ENCODE results near the gene LHX2. TPM values are rescaled to one million over a fixed set of nuclear protein-coding genes. Genes with fewer than 3 reads are reported as not detected.

The LHX2 gene
- total RNA-seq, 2 experiments from 2014 or later, result 0.14 TPM; not detected in 1

DNA sequence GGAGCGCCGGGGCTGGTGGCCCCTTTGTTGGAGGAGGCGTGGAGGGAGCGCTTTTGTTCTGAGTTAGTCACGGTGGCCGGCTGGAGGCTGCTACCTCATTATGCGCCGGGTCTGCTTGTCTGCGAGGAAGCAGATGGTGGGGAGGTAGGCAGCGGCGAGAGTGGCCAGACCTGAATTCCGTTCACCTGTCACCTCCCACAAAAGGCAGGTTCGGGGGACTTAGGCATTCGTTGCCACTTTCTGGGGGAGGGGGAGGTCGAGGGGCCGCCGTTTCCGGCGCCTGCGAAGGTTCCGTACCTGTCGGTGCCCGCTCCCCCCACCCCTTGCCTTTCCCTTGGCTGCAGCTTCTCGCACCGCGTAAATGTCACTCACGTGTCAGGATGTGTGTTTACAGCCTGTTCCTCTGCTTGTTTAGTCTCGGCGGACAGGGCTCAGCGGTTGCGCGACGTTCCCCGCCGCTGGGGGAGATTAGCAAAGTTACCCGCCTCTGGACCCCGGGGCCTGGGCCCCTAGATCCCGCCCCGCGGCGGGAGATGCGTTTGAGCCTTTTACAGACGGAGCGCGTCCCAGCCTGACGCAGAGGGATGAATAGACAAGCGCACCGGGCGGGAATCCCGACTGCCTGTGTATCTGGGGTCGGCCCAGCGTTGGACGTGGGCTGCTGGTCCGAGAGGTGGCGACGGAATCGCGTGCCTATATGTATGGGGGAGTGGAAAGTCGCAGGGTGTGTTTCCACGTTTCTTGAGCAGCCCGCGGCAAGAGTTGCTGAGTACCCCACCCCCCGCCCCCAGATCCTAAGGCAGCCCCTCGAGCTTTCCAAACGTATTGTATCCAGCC is 2.7 kb upstream of the LHX2 start:
- Histone ChIP-seq H3K27me3 (ENCODE audit: control insufficient read depth in 1 of 2, insufficient read depth in 2 of 2, low read length in 2 of 2) (peaks cover 80 to 96% of the 10 kb centered on the region in 2 experiments), H3K36me3 (ENCODE audit: insufficient read depth, low read length) (no peaks in the 10 kb centered on the region), H3K4me1 (ENCODE audit: insufficient read depth, low read length) (peaks cover 35% of the 10 kb centered on the region), H3K9me3 (ENCODE audit: control insufficient read depth in 1 of 2, insufficient read depth in 1 of 2, low read length in 2 of 2) (peaks cover 0 to 33% of the 10 kb centered on the region in 2 experiments), H3K27ac (ENCODE audit: low read depth in 1 of 2, low read length in 2 of 2) (no peak overlapping the region), H3K4me3 (ENCODE audit: low read length) (no peak overlapping the region)
- CTCF ChIA-PET, result no interaction called here
- intact Hi-C loops (cut with DNase I, micrococcal nuclease), result no loop called here
- Mint-ChIP-seq H3K4me1 (ENCODE audit: low read depth) (peaks cover 24% of the 10 kb centered on the region), H3K9me3 (no peaks in the 10 kb centered on the region), H3K36me3 (ENCODE audit: low read depth) (no peaks in the 10 kb centered on the region), H3K27me3 (peaks cover 75% of the 10 kb centered on the region), H3K27ac (no peak overlapping the region), H3K4me3 (no peak overlapping the region)
- TF ChIP-seq CTCF (IDR thresholded peaks at IDR 0.05), result no peak
- POLR2A ChIA-PET, result no interaction called here
- DNase-seq (no peak), ATAC-seq (ENCODE audit: poor library complexity) (peak; percentile 37)

DNA sequence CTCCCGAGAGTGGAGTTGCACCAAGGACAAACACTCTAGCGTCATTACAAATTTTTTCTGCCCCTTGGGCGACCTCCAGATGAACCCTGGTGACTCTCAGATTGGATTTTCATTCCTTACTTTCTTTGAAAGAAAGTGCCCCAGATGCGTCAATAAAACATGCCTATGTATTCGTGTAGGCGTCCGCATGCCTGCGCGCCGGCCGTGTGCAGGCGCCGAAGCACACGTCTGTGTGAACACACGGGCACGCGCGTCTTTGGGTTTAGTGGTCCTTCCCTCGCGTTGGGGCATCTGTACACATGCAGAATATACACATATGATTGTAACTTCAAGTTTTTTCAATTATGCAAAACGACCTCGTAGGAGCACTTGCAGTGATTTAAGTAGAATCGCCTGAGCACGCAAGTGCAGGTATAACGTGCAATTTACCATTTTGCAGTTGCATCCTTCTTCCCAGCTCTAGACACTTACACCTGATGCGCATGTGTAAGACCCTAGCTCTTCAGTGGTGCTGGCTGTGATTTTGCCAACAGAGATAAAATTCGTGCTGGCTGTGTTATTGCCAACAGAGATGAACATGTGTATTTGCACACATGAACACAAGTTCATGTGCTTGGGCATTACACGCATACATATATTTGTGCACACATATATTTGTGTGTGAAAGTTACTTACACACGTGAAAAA is 1.9 kb upstream of the LHX2 start:
- ChIA-PET POLR2A (no interaction called here), CTCF (no interaction called here)
- DNase-seq (no peak), ATAC-seq (ENCODE audit: poor library complexity) (no peak)
- H3K4me1 ChIP-seq (ENCODE audit: insufficient read depth, low read length), result peaks cover 35% of the 10 kb centered on the region
- Mint-ChIP-seq H3K27me3 (peaks cover 75% of the 10 kb centered on the region), H3K27ac (no peak overlapping the region), H3K9me3 (no peaks in the 10 kb centered on the region), H3K4me1 (ENCODE audit: low read depth) (peaks cover 28% of the 10 kb centered on the region), H3K36me3 (ENCODE audit: low read depth) (no peaks in the 10 kb centered on the region), H3K4me3 (no peak overlapping the region)
- TF ChIP-seq CTCF (IDR thresholded peaks at IDR 0.05), result no peak
- H3K36me3 ChIP-seq (ENCODE audit: insufficient read depth, low read length), result no peaks in the 10 kb centered on the region
- no peak overlapping the region for H3K27ac ChIP-seq (ENCODE audit: low read depth in 1 of 2, low read length in 2 of 2)
- H3K9me3 ChIP-seq (ENCODE audit: control insufficient read depth in 1 of 2, insufficient read depth in 1 of 2, low read length in 2 of 2), result peaks cover 0 to 33% of the 10 kb centered on the region in 2 experiments
- peaks cover 78 to 96% of the 10 kb centered on the region in 2 experiments for H3K27me3 ChIP-seq (ENCODE audit: control insufficient read depth in 1 of 2, insufficient read depth in 2 of 2, low read length in 2 of 2)
- intact Hi-C loops (cut with DNase I, micrococcal nuclease), result no loop called here
- no peak overlapping the region for H3K4me3 ChIP-seq (ENCODE audit: low read length)

GRCh38 chr9:124010303-124010664 is 1.3 kb upstream of the LHX2 start:
- peaks cover 35% of the 10 kb centered on the region for H3K4me1 ChIP-seq (ENCODE audit: insufficient read depth, low read length)
- DNase-seq, result no peak

More at GRCh38 chr9:124010303-124010664, 1.3 kb upstream of the LHX2 start:
- H3K4me1 Mint-ChIP-seq (ENCODE audit: low read depth), result peaks cover 30% of the 10 kb centered on the region
- ChIA-PET CTCF (no interaction called here), POLR2A (no interaction called here)
- no peak for TF ChIP-seq CTCF (IDR thresholded peaks at IDR 0.05)
- Histone ChIP-seq H3K36me3 (ENCODE audit: insufficient read depth, low read length) (no peaks in the 10 kb centered on the region), H3K27me3 (ENCODE audit: control insufficient read depth in 1 of 2, insufficient read depth in 2 of 2, low read length in 2 of 2) (peaks cover 76 to 95% of the 10 kb centered on the region in 2 experiments), H3K4me3 (ENCODE audit: low read length) (no peak overlapping the region), H3K27ac (ENCODE audit: low read depth in 1 of 2, low read length in 2 of 2) (no peak overlapping the region), H3K9me3 (ENCODE audit: control insufficient read depth in 1 of 2, insufficient read depth in 1 of 2, low read length in 2 of 2) (peaks cover 0 to 34% of the 10 kb centered on the region in 2 experiments)
- no peaks in the 10 kb centered on the region for H3K36me3 Mint-ChIP-seq (ENCODE audit: low read depth)
- peaks cover 73% of the 10 kb centered on the region for H3K27me3 Mint-ChIP-seq
- no peak overlapping the region for H3K4me3 Mint-ChIP-seq
- H3K9me3 Mint-ChIP-seq, result no peaks in the 10 kb centered on the region
- H3K27ac Mint-ChIP-seq, result no peak overlapping the region
- ATAC-seq (ENCODE audit: poor library complexity), result no peak
- intact Hi-C loops (cut with DNase I, micrococcal nuclease), result no loop called here

Data from CD4-positive, alpha-beta T cell (primary cell).